ENCODE data around the gene AMDHD2. TPM values are rescaled to one million over a fixed set of nuclear protein-coding genes. Genes with fewer than 3 reads are reported as not detected.
A peak's percentile ranks its signal among the peaks of the same experiment; 100 is the strongest.

Gene AMDHD2
- total RNA-seq, 1 donor from 2014 or later = 90.8 TPM

- DNase-seq (peak; percentile 73), ATAC-seq (ENCODE audit: low read depth) (peak; percentile 97)
- ChIA-PET POLR2A (interaction anchor here (0.6 to 2.6 kb wide), 16 partner anchors 12 to 1209 kb away, joined by 3 to 14 read pairs (median 4); partner anchors contain the start of genes AMDHD2, CCNF, CEMP1 and ECI1), CTCF (interaction anchor here (0.7 to 3.4 kb wide), 10 partner anchors 13 to 483 kb away, joined by 3 to 21 read pairs (median 4); partner anchors contain the start of genes CCNF and ECI1)
- intact Hi-C loops (cut with micrococcal nuclease) = loop anchor here (1.0 to 5.0 kb wide), 11 partner anchors 13 to 464 kb away; partner anchors contain the start of genes ABCA3, ECI1 and RNPS1
- Mint-ChIP-seq H3K4me3 (peak overlapping the region; percentile 71), H3K4me1 (peaks cover 26% of the 10 kb centered on the region), H3K9me3 (no peaks in the 10 kb centered on the region), H3K36me3 (ENCODE audit: low read depth) (no peaks in the 10 kb centered on the region), H3K27ac (peak overlapping the region; percentile 83), H3K27me3 (no peaks in the 10 kb centered on the region)
- TF ChIP-seq CTCF (IDR thresholded peaks at IDR 0.05) = no peak
Observed at GRCh38 chr16:2486645-2487516, 33.3 kb upstream of the AMDHD2 start.

GRCh38 chr16:2487517-2487842, 32.7 kb upstream of the AMDHD2 start:
- ChIA-PET CTCF (interaction anchor here (1.1 to 3.4 kb wide), 5 partner anchors 14 to 292 kb away, joined by 4 to 21 read pairs (median 13); partner anchors contain the start of gene CCNF), POLR2A (interaction anchor here (0.9 to 2.3 kb wide), 14 partner anchors 13 to 467 kb away, joined by 3 to 14 read pairs (median 4); partner anchors contain the start of genes AMDHD2, CCNF, ECI1 and TBC1D24)

DNA sequence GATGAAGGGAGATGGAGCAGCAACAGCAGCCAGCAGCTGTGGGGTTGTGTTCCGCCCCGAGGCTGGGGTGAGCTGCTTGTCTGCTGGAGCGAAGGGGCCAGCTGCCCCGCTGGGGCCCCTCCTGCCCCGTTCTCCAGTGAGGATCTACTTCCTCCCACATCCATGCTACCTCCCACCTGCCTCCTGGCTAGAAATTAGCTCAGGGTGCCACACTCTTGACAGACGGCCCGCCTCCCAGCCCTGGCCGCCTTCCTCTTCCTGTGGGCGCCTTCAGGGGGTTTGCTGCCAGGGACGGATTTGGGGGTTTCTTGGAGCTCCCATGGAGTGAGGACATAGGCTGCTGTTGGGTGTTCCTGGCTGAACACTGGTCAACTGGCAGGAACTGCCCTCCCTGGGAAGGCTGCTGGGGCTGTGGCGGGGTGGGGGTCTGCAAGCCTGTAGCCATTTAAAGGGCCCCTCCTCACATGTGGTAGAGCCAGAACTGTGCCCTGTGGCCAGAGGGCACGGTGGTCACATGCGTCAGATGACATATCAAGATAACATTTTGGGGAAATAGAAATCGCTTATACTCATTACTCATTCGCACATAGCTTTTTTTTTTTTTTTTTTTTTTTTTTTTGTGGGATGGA, 32.2 kb upstream of the AMDHD2 start:
- H3K27ac Mint-ChIP-seq = no peak overlapping the region
- ChIA-PET CTCF (interaction anchor here (0.6 to 3.4 kb wide), 5 partner anchors 13 to 293 kb away, joined by 3 to 21 read pairs (median 13); partner anchors contain the start of genes CCNF and TBC1D24), POLR2A (interaction anchor here (0.6 to 1.5 kb wide), 9 partner anchors 18 to 467 kb away, joined by 3 to 10 read pairs (median 4); partner anchors contain the start of genes CCNF and TRAF7)
- DNase-seq = no peak
- H3K4me3 Mint-ChIP-seq = no peak overlapping the region
- no peaks in the 10 kb centered on the region for H3K9me3 Mint-ChIP-seq
- TF ChIP-seq CTCF (IDR thresholded peaks at IDR 0.05) = no peak
- no peaks in the 10 kb centered on the region for H3K27me3 Mint-ChIP-seq
- no peak for ATAC-seq (ENCODE audit: low read depth)
- H3K4me1 Mint-ChIP-seq = peaks cover 23% of the 10 kb centered on the region
- no peaks in the 10 kb centered on the region for H3K36me3 Mint-ChIP-seq (ENCODE audit: low read depth)
- intact Hi-C loops (cut with micrococcal nuclease) = loop anchor here (1.0 to 5.0 kb wide), 11 partner anchors 13 to 465 kb away; partner anchors contain the start of genes ABCA3, ECI1 and RNPS1

More at GRCh38 chr16:2487517-2487842, 32.7 kb upstream of the AMDHD2 start:
- TF ChIP-seq CTCF (IDR thresholded peaks at IDR 0.05) = no peak
- DNase-seq = no peak
- H3K9me3 Mint-ChIP-seq = no peaks in the 10 kb centered on the region
- intact Hi-C loops (cut with micrococcal nuclease) = loop anchor here (1.0 to 5.0 kb wide), 11 partner anchors 13 to 464 kb away; partner anchors contain the start of genes ABCA3, ECI1 and RNPS1
- no peaks in the 10 kb centered on the region for H3K36me3 Mint-ChIP-seq (ENCODE audit: low read depth)
- peak overlapping the region; percentile 83 for H3K27ac Mint-ChIP-seq
- H3K4me3 Mint-ChIP-seq = peak overlapping the region; percentile 71
- no peak for ATAC-seq (ENCODE audit: low read depth)
- H3K4me1 Mint-ChIP-seq = peaks cover 23% of the 10 kb centered on the region
- H3K27me3 Mint-ChIP-seq = no peaks in the 10 kb centered on the region

GRCh38 chr16:2489581-2489980, 30.6 kb upstream of the AMDHD2 start:
- Mint-ChIP-seq H3K4me3 (no peak overlapping the region), H3K4me1 (peaks cover 23% of the 10 kb centered on the region), H3K9me3 (no peaks in the 10 kb centered on the region), H3K27ac (no peak overlapping the region), H3K36me3 (ENCODE audit: low read depth) (no peaks in the 10 kb centered on the region), H3K27me3 (no peaks in the 10 kb centered on the region)
- POLR2A ChIA-PET = interaction anchor here (1.0 kb wide), 1 partner anchor 30 kb away, joined by 3 read pairs; no protein-coding TSS in a partner anchor
- CTCF ChIA-PET = interaction anchor here (3.4 kb wide), 1 partner anchor 12 kb away, joined by 17 read pairs; no protein-coding TSS in a partner anchor
- intact Hi-C loops (cut with micrococcal nuclease) = loop anchor here (5.0 kb wide), 1 partner anchor 237 kb away; the partner anchor contains the start of gene ECI1
- ATAC-seq (ENCODE audit: low read depth) = no peak
- TF ChIP-seq CTCF (IDR thresholded peaks at IDR 0.05) = no peak
- no peak for DNase-seq
